Effector memory CD4-positive, alpha-beta T cell (primary cell): Measurements from ENCODE around the gene KPNA3.
"Not testable (repeated sequence)": the region's sequence is repeated elsewhere in the genome, so short reads cannot be mapped to it uniquely, and the experiment has no call there.

ENCODE experiments used
- DNase-seq, 3 donors: peaks; one replicate each; pipeline ENCODE4 v3.0.0-alpha.2; 2020
- H3K27ac ChIP-seq: 2 replicates; pipeline ENCODE4 v1.7.0; 2013; ENCODE audit warnings: mild to moderate bottlenecking, low read length, moderate library complexity; ENCODE audit not compliant: insufficient read depth, poor library complexity, severe bottlenecking
- H3K27me3 ChIP-seq: replicated peaks from 2 replicates; pipeline ENCODE4 v1.7.0; 2013; ENCODE audit warnings: mild to moderate bottlenecking, low read length; ENCODE audit not compliant: insufficient read depth, control insufficient read depth, poor library complexity, severe bottlenecking
- H3K36me3 ChIP-seq: 2 replicates; pipeline ENCODE4 v1.7.0; 2013; ENCODE audit warnings: mild to moderate bottlenecking, low read length, moderate library complexity; ENCODE audit not compliant: control insufficient read depth, insufficient read depth
- H3K4me1 ChIP-seq: 2 replicates; pipeline ENCODE4 v1.7.0; 2013; ENCODE audit warnings: low read length, mild to moderate bottlenecking; ENCODE audit not compliant: control insufficient read depth, insufficient read depth, poor library complexity, severe bottlenecking
- H3K4me3 ChIP-seq: 2 replicates; pipeline ENCODE4 v1.7.0; 2013; ENCODE audit warnings: low read length, low read depth, mild to moderate bottlenecking; ENCODE audit not compliant: insufficient read depth, poor library complexity, severe bottlenecking
- H3K9me3 ChIP-seq: 2 replicates; pipeline ENCODE4 v1.7.0; 2013; ENCODE audit warnings: mild to moderate bottlenecking, low read length, moderate library complexity; ENCODE audit not compliant: control insufficient read depth

Gene KPNA3

GRCh38 chr13:49810567-49811526 lies 18.4 kb upstream of the KPNA3 start:
- Histone ChIP-seq H3K36me3 (no peaks in the 10 kb centered on the region), H3K27ac (no peak overlapping the region), H3K4me3 (no peak overlapping the region), H3K9me3 (no peaks in the 10 kb centered on the region), H3K27me3 (no peaks in the 10 kb centered on the region), H3K4me1 (no peaks in the 10 kb centered on the region)
- DNase-seq, result no peak

GRCh38 chr13:49807681-49808080 lies 15.2 kb upstream of the KPNA3 start:
- Histone ChIP-seq H3K27me3 (no peaks in the 10 kb centered on the region), H3K4me1 (no peaks in the 10 kb centered on the region), H3K4me3 (no peak overlapping the region), H3K36me3 (no peaks in the 10 kb centered on the region), H3K27ac (no peak overlapping the region), H3K9me3 (no peaks in the 10 kb centered on the region)
- no peak for DNase-seq

- no peak for DNase-seq
- H3K9me3 ChIP-seq, result no peaks in the 10 kb centered on the region
- H3K4me1 ChIP-seq, result no peaks in the 10 kb centered on the region
- no peaks in the 10 kb centered on the region for H3K36me3 ChIP-seq
- H3K4me3 ChIP-seq, result no peak overlapping the region
- no peaks in the 10 kb centered on the region for H3K27me3 ChIP-seq
- no peak overlapping the region for H3K27ac ChIP-seq
Observed at GRCh38 chr13:49806126-49806536, 13.6 kb upstream of the KPNA3 start.

GRCh38 chr13:49803047-49803446 lies 10.6 kb upstream of the KPNA3 start:
- H3K4me3 ChIP-seq, H3K27me3 ChIP-seq, H3K36me3 ChIP-seq, H3K9me3 ChIP-seq, H3K4me1 ChIP-seq, DNase-seq, H3K27ac ChIP-seq: not testable (repeated sequence)

- no peak overlapping the region for H3K27ac ChIP-seq
- no peaks in the 10 kb centered on the region for H3K27me3 ChIP-seq
Observed at GRCh38 chr13:49802426-49802825, 9.9 kb upstream of the KPNA3 start.

GRCh38 chr13:49791711-49792549 lies 552 bp downstream of the KPNA3 start:
- peak in 2 of 3 donors; percentile 10 to 34 for DNase-seq
- H3K4me3 ChIP-seq, result peak overlapping the region; percentile 84
- peaks cover 3% of the 10 kb centered on the region for H3K4me1 ChIP-seq
- H3K36me3 ChIP-seq, result no peaks in the 10 kb centered on the region
- H3K27me3 ChIP-seq, result no peaks in the 10 kb centered on the region
- no peaks in the 10 kb centered on the region for H3K9me3 ChIP-seq
- peak overlapping the region; percentile 73 for H3K27ac ChIP-seq

More at GRCh38 chr13:49802426-49802825, 9.9 kb upstream of the KPNA3 start:
- no peak for DNase-seq
- Histone ChIP-seq H3K4me1 (no peaks in the 10 kb centered on the region), H3K36me3 (no peaks in the 10 kb centered on the region), H3K9me3 (no peaks in the 10 kb centered on the region), H3K4me3 (no peak overlapping the region)

- Histone ChIP-seq H3K4me1 (peaks cover 3% of the 10 kb centered on the region), H3K9me3 (no peaks in the 10 kb centered on the region), H3K27ac (peak overlapping the region; percentile 73), H3K4me3 (peak overlapping the region; percentile 84), H3K36me3 (no peaks in the 10 kb centered on the region), H3K27me3 (no peaks in the 10 kb centered on the region)
- DNase-seq, result no peak
Observed at GRCh38 chr13:49791315-49791710, 1.2 kb downstream of the KPNA3 start.

GRCh38 chr13:49789968-49790367 lies 2.5 kb downstream of the KPNA3 start:
- Histone ChIP-seq H3K9me3 (no peaks in the 10 kb centered on the region), H3K36me3 (no peaks in the 10 kb centered on the region)
- DNase-seq, result no peak

GRCh38 chr13:49786401-49787008 lies 6.0 kb downstream of the KPNA3 start:
- Histone ChIP-seq H3K4me3 (no peak overlapping the region), H3K27ac (no peak overlapping the region), H3K27me3 (no peaks in the 10 kb centered on the region), H3K36me3 (no peaks in the 10 kb centered on the region), H3K9me3 (no peaks in the 10 kb centered on the region), H3K4me1 (peaks cover 3% of the 10 kb centered on the region)
- no peak for DNase-seq

More at GRCh38 chr13:49789968-49790367, 2.5 kb downstream of the KPNA3 start:
- H3K4me1 ChIP-seq, result peaks cover 3% of the 10 kb centered on the region
- no peak overlapping the region for H3K27ac ChIP-seq
- no peaks in the 10 kb centered on the region for H3K27me3 ChIP-seq
- no peak overlapping the region for H3K4me3 ChIP-seq
